ENCODE data around the gene ANKRD13A.

DNA sequence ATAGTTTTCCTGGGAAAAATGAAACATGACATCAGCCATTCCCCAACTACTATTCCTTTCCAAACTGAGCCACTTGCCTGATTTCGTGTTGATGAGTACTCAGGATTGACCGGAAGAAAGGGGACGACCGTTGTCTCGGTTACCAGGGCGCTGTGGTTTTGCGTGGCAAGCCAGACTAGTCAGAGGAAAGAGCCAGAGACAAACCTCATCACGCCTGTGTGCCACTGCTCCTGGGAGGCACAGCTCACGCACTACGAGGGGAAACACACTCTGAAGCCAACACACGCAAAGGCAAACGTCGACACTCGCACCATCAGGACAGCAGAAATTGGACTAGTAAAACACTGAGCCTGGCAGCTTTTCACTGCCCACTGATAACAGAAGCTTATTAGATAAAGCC, 38.0 kb upstream of the ANKRD13A start:
- TF ChIP-seq, protein P1, sequence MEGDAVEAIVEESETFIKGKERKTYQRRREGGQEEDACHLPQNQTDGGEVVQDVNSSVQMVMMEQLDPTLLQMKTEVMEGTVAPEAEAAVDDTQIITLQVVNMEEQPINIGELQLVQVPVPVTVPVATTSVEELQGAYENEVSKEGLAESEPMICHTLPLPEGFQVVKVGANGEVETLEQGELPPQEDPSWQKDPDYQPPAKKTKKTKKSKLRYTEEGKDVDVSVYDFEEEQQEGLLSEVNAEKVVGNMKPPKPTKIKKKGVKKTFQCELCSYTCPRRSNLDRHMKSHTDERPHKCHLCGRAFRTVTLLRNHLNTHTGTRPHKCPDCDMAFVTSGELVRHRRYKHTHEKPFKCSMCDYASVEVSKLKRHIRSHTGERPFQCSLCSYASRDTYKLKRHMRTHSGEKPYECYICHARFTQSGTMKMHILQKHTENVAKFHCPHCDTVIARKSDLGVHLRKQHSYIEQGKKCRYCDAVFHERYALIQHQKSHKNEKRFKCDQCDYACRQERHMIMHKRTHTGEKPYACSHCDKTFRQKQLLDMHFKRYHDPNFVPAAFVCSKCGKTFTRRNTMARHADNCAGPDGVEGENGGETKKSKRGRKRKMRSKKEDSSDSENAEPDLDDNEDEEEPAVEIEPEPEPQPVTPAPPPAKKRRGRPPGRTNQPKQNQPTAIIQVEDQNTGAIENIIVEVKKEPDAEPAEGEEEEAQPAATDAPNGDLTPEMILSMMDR (IDR thresholded peaks at IDR 0.05): no peak
- TF ChIP-seq POLR2A (IDR thresholded peaks at IDR 0.05): no peak

Data from tibial nerve (tissue), 3 donors.